NCI-H2081 treated with DMSO at 0.1 percent for 48 hours (cell line): ENCODE measurements around the gene CACNA1D.

Experiments used
- DNase-seq: peaks from one replicate; lab custom pipeline; 2025; lab: John Stamatoyannopoulos, UW

CACNA1D gene

GRCh38 chr3:53753518-53754183, 259.2 kb downstream of the CACNA1D start:
- DNase-seq: no peak

- no peak for DNase-seq
Observed at GRCh38 chr3:53754325-53754724, 259.9 kb downstream of the CACNA1D start.

- no peak for DNase-seq
Observed at GRCh38 chr3:53758846-53759245, 264.4 kb downstream of the CACNA1D start.

- no peak for DNase-seq
Observed at GRCh38 chr3:53763353-53763752, 268.9 kb downstream of the CACNA1D start.

- no peak for DNase-seq
Observed at GRCh38 chr3:53764026-53764775, 269.8 kb downstream of the CACNA1D start.

GRCh38 chr3:53765753-53766152, 271.3 kb downstream of the CACNA1D start:
- no peak for DNase-seq

- DNase-seq: no peak
Observed at GRCh38 chr3:53766706-53767105, 272.3 kb downstream of the CACNA1D start.

- no peak for DNase-seq
Observed at GRCh38 chr3:53768478-53769459, 274.4 kb downstream of the CACNA1D start.

- no peak for DNase-seq
Observed at GRCh38 chr3:53772562-53772961, 278.2 kb downstream of the CACNA1D start.

GRCh38 chr3:53773021-53773436, 278.6 kb downstream of the CACNA1D start:
- DNase-seq: no peak

GRCh38 chr3:53773611-53774368, 279.4 kb downstream of the CACNA1D start:
- no peak for DNase-seq

GRCh38 chr3:53774414-53774813, 280.0 kb downstream of the CACNA1D start:
- DNase-seq: no peak

- no peak for DNase-seq
Observed at GRCh38 chr3:53775018-53775417, 280.6 kb downstream of the CACNA1D start.

GRCh38 chr3:53775834-53776251, 281.4 kb downstream of the CACNA1D start:
- DNase-seq: no peak

GRCh38 chr3:53776494-53777101, 282.2 kb downstream of the CACNA1D start:
- no peak for DNase-seq

GRCh38 chr3:53777468-53777867, 283.1 kb downstream of the CACNA1D start:
- DNase-seq: no peak

- no peak for DNase-seq
Observed at GRCh38 chr3:53778153-53778552, 283.7 kb downstream of the CACNA1D start.

GRCh38 chr3:53780171-53780570, 285.8 kb downstream of the CACNA1D start:
- no peak for DNase-seq

GRCh38 chr3:53780806-53781205, 286.4 kb downstream of the CACNA1D start:
- no peak for DNase-seq

GRCh38 chr3:53787016-53787415, 292.6 kb downstream of the CACNA1D start:
- no peak for DNase-seq

- DNase-seq: no peak
Observed at GRCh38 chr3:53788038-53788437, 293.6 kb downstream of the CACNA1D start.
